Measurements from ENCODE around the gene SLC25A21. TPM values are rescaled to one million over a fixed set of nuclear protein-coding genes. Genes with fewer than 3 reads are reported as not detected.
"Not testable (repeated sequence)": the region's sequence is repeated elsewhere in the genome, so short reads cannot be mapped to it uniquely, and the experiment has no call there.

The SLC25A21 gene
- total RNA-seq, 2 experiments from 2014 or later: not detected

DNA sequence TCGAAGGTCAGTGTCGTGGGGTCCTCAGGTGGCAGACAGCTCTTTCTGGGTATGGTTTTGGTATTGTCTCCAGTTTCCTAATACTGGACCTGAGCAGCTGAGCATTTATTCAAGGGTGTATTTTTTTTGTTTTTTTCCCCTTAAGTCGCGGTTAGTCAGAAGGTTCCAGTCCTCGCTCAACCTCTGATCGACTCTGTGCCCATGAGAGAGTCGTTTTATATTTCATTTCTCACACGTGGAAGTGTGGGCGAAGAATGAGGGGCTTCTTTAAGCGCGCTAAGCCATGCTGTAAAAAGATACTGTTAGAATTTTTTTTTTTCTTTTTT lies 25.8 kb upstream of the SLC25A21 start:
- no peak for DNase-seq
- Mint-ChIP-seq H3K4me1 (ENCODE audit: low read depth) (peaks cover 7% of the 10 kb centered on the region), H3K36me3 (ENCODE audit: low read depth) (no peaks in the 10 kb centered on the region), H3K27me3 (peaks cover 13% of the 10 kb centered on the region), H3K27ac (no peak overlapping the region), H3K4me3 (peak overlapping the region; percentile 38), H3K9me3 (peaks cover 1% of the 10 kb centered on the region)
- POLR2A ChIA-PET: no interaction called here
- intact Hi-C loops (cut with micrococcal nuclease): no loop called here
- TF ChIP-seq, protein P1, sequence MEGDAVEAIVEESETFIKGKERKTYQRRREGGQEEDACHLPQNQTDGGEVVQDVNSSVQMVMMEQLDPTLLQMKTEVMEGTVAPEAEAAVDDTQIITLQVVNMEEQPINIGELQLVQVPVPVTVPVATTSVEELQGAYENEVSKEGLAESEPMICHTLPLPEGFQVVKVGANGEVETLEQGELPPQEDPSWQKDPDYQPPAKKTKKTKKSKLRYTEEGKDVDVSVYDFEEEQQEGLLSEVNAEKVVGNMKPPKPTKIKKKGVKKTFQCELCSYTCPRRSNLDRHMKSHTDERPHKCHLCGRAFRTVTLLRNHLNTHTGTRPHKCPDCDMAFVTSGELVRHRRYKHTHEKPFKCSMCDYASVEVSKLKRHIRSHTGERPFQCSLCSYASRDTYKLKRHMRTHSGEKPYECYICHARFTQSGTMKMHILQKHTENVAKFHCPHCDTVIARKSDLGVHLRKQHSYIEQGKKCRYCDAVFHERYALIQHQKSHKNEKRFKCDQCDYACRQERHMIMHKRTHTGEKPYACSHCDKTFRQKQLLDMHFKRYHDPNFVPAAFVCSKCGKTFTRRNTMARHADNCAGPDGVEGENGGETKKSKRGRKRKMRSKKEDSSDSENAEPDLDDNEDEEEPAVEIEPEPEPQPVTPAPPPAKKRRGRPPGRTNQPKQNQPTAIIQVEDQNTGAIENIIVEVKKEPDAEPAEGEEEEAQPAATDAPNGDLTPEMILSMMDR (IDR thresholded peaks at IDR 0.05): no peak
- CTCF ChIA-PET: no interaction called here
- ATAC-seq: no peak

DNA sequence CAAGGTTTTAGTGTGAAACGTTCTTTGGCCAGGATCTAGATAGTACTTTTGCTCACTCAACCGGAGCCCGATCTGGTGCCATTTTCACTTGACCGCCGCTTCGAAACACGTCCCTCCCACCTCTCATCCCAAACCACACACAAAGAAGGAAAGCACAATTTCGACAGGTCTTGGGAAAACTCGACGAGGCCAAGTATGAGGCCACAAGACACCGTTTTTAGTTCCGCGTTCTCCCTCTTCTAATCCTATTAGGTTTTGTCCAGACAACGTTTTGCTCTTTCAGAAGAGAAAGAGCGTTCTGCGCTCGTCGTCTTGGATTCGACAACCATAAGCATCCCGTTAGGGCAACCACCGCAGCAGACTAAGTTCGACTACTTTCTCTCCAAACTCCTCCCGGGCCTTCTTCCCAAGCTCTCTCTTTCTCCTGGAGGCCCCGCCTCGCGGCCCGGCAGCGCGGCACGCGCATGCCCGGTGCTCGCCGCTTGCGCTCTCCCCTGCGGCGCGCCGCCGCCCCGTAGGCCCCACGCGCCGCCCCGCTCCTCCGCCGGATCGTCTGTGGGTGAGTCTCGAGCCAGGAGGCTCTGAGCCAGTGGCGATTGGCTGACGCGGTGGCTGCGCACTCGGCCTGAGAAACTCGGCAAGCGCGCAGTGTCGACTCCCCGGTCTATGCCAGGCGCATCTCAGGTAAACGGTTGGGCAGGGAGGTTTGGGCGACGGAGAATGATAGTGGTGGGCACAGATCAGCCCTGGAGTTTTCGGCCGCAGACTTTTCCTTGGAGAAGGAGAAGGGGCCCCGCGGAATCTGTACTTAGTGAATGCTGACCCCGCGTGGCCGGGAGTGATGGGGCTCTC lies 25.2 kb upstream of the SLC25A21 start, which contains the start of gene MIPOL1:
TSS of gene MIPOL1 (plus strand) at position 517 of the 852 bp plus-strand sequence. CDS start 49,952 bp downstream, outside the sequence.
- H3K36me3 Mint-ChIP-seq (ENCODE audit: low read depth): no peaks in the 10 kb centered on the region
- intact Hi-C loops (cut with micrococcal nuclease): no loop called here
- peak within 1 kb of the TSS; percentile 38 for H3K4me3 Mint-ChIP-seq
- TF ChIP-seq, protein P1 (IDR thresholded peaks at IDR 0.05): no peak
- DNase-seq: peak; percentile 4
- H3K27ac Mint-ChIP-seq: no peak within 1 kb of the TSS
- POLR2A ChIA-PET: no interaction called here
- H3K9me3 Mint-ChIP-seq: peaks cover 1% of the 10 kb centered on the region
- peaks cover 7% of the 10 kb centered on the region for H3K4me1 Mint-ChIP-seq (ENCODE audit: low read depth)
- ATAC-seq: peak; percentile 45
- CTCF ChIA-PET: no interaction called here
- peaks cover 13% of the 10 kb centered on the region for H3K27me3 Mint-ChIP-seq

DNA sequence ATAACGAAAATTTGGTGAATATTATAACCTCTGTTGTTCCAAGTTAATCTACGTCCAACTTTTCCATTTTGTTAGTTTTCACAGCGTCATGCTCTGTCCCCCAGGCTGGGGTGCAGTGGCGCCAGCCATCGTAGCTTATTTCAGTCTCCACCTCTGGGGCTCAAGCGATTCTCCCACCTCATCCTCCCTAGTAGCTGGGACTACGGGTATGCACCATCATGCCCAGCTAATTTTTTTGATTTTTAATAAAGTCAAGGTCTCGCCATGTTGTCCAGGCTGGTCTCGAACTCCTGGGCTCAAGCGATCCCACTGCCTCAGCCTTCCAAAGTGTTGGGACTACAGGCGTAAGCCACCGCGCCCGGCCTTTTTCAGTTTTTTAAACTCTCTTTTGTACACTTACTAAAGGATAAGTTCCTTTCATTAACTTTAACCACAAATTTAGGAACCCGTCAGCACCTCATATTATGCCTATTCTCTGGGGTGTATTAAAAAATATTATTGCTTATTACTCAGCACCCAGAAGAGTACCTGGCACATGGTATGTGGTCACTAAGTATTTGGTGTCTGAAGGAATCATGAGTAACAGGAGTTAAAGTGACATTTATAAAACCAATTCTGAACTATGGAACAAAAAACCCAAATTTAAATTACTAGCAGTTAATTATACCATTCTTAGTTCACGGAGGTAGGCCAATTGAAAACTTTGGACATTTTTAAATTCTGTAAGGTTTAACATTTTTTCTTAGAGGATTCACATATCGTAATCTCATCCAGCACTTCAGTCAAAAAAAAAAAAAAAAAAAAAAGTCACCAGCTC lies 24.4 kb upstream of the SLC25A21 start:
- Mint-ChIP-seq H3K9me3 (peaks cover 1% of the 10 kb centered on the region), H3K27ac (no peak overlapping the region), H3K4me3 (peak overlapping the region; percentile 20), H3K4me1 (ENCODE audit: low read depth) (peaks cover 7% of the 10 kb centered on the region), H3K27me3 (peaks cover 13% of the 10 kb centered on the region), H3K36me3 (ENCODE audit: low read depth) (no peaks in the 10 kb centered on the region)
- intact Hi-C loops (cut with micrococcal nuclease): no loop called here
- DNase-seq (no peak), ATAC-seq (no peak)
- POLR2A ChIA-PET: no interaction called here
- TF ChIP-seq, protein P1 (IDR thresholded peaks at IDR 0.05): no peak
- CTCF ChIA-PET: no interaction called here

DNA sequence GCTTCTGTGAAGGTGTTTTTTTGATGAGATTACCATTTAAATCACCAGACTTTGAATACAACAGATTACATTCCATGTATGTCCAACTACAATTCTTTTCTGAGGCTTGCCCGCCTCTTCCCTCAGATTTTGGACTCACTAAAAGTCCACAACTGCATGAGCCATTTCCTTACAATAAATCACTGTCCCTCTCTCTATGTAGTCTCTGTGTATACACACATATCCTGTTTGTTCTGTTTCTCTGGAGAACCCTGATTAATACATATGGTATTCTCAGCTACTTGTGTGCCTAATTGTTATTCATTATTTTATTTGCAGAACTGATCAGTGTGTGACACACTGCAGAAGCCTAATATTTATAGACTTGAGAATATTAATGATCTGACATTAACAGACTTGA lies 22.9 kb upstream of the SLC25A21 start:
- Mint-ChIP-seq H3K4me1 (ENCODE audit: low read depth) (peaks cover 7% of the 10 kb centered on the region), H3K27me3 (peaks cover 13% of the 10 kb centered on the region), H3K4me3 (no peak overlapping the region), H3K27ac (no peak overlapping the region), H3K36me3 (ENCODE audit: low read depth) (no peaks in the 10 kb centered on the region), H3K9me3 (peaks cover 1% of the 10 kb centered on the region)
- TF ChIP-seq, protein P1 (IDR thresholded peaks at IDR 0.05): no peak
- CTCF ChIA-PET: no interaction called here
- ATAC-seq (no peak), DNase-seq (no peak)
- POLR2A ChIA-PET: no interaction called here
- intact Hi-C loops (cut with micrococcal nuclease): no loop called here

DNA sequence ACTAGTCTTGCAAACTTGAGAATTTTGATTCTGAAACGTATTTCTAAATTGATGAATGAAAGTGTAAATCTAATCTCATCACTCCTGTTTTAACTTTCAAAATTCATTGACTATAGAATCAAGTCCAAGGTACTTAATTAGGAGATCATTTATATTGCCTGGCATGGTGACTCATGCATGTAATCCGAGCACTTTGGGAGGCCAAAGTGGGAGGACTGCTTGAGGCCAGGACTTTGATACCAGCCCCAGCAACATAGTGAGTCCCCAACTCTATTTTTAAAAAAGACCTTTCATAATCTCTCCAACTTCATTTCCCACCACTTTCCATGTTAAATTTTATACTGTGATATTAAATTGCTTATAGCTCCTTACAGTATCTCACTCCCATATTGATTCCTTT lies 22.3 kb upstream of the SLC25A21 start:
- CTCF ChIA-PET: interaction anchor here (1.2 kb wide), 1 partner anchor 36 kb away, joined by 3 read pairs; no protein-coding TSS in a partner anchor

DNA sequence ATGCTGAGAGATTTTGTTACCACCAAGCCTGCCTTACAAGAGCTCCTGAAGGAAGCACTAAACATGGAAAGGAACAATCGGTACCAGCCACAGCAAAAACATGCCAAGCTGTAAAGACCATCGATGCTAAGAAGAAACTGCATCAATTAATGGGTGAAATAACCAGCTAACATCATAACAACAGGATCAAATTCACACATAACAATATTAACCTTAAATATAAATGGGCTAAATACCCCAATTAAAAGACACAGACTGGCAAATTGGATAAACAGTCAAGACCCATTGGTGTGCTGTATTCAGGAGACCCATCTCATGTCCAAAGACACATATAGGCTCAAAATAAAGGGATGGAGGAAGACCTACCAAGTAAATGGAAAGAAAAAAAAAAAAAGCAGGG lies 17.3 kb upstream of the SLC25A21 start:
- H3K27ac Mint-ChIP-seq; CTCF ChIA-PET; H3K36me3 Mint-ChIP-seq (ENCODE audit: low read depth); H3K9me3 Mint-ChIP-seq; POLR2A ChIA-PET; ATAC-seq; H3K4me1 Mint-ChIP-seq (ENCODE audit: low read depth); H3K27me3 Mint-ChIP-seq; H3K4me3 Mint-ChIP-seq; intact Hi-C loops (cut with micrococcal nuclease); DNase-seq: not testable (repeated sequence)

More for the DNA sequence above, 22.3 kb upstream of the SLC25A21 start:
- intact Hi-C loops (cut with micrococcal nuclease): no loop called here
- POLR2A ChIA-PET: no interaction called here
- no peak overlapping the region for H3K4me3 Mint-ChIP-seq
- no peaks in the 10 kb centered on the region for H3K36me3 Mint-ChIP-seq (ENCODE audit: low read depth)
- H3K4me1 Mint-ChIP-seq (ENCODE audit: low read depth): peaks cover 7% of the 10 kb centered on the region
- ATAC-seq (no peak), DNase-seq (no peak)
- H3K9me3 Mint-ChIP-seq: peaks cover 1% of the 10 kb centered on the region
- H3K27ac Mint-ChIP-seq: no peak overlapping the region
- peaks cover 13% of the 10 kb centered on the region for H3K27me3 Mint-ChIP-seq
- TF ChIP-seq, protein P1 (IDR thresholded peaks at IDR 0.05): no peak

DNA sequence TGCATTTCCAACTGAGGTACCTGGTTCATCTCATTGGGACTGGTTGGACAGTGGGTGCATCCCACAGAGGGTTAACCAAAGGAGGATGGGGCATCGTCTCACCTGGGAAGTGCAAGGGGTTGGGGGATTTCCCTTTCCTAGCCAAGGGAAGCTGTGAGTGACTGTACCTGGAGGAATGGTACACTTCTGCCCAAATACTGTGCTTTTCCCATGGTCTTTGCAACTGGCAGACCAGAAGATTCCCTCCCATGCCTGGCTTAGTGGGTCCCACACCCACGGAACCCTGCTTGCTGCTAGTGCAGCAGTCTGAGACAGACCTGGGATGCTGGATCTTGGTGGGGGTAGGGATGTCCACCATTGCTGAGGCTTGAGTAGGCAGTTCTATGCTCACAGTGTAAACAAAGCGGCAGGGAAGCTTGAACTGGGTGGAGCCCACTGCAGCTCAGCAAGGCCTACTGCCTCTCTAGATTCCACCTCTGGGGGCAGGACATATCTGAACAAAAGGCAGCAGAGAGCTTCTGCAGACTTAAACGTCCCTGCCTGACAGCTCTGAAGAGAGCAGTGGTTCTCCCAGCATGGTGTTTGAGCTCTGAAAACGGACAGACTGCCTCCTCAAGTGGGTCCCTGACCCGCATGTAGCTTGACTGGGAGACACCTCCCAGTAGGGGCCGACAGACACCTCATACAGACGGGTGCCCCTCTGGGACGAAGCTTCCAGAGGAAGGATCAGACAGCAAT lies 15.6 kb upstream of the SLC25A21 start:
- H3K4me3 Mint-ChIP-seq; H3K9me3 Mint-ChIP-seq; intact Hi-C loops (cut with micrococcal nuclease); H3K4me1 Mint-ChIP-seq (ENCODE audit: low read depth); ATAC-seq; H3K36me3 Mint-ChIP-seq (ENCODE audit: low read depth); POLR2A ChIA-PET; DNase-seq; CTCF ChIA-PET; H3K27ac Mint-ChIP-seq; H3K27me3 Mint-ChIP-seq: not testable (repeated sequence)

Data from activated CD8-positive, alpha-beta T cell treated with anti-CD3 and anti-CD28 coated beads for 36 hours (primary cell).